ENCODE data around the gene PLOD3.
A peak's percentile ranks its signal among the peaks of the same experiment; 100 is the strongest.

Gene PLOD3

DNA sequence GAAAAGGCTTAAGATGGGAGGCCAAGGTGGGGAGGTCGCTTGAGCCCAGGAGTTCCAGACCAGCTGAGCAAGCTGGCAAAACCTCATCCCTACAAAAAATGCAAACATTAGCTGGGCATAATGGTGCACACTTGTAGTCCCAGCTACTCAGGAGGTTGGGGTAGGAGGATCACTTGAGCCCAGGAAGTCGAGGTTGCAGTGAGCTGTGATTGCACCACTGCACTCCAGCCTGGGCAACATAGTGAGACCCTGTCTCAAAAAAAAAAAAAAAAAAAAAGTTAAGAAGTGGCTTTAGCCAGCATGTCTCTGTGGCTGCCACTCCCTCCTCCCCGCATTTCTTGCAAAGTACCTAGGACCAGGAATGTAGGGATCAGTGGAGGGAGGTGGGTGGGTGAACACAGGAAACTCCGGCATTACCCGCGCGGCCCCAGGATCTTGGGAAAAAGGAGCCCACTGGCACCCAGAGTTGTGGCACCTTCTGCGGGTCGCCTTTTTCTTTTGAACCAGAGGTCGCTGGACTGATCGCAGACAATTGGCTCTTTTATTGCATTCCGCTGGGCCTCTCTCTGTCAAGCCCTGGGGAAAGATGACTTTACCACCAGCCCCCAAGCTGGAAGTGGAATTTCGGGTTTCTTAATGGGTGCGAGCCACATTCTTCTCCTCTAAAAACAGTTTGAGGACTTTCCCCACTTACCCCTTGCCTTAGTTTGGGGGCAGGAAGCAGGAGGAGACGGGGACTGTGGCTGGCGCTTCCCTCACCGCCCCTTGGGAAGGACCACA lies 55.5 kb downstream of the PLOD3 start:
- ATAC-seq = no peak
- TF ChIP-seq POU6F1 (CRISPR knock-in tag; IDR thresholded peaks at IDR 0.05; ENCODE audit: borderline replicate concordance, low read depth) (no peak), TCF4 (CRISPR knock-in tag; IDR thresholded peaks at IDR 0.05; ENCODE audit: borderline replicate concordance) (no peak), OSR1 (CRISPR knock-in tag; IDR thresholded peaks at IDR 0.05) (no peak), ZNF8 (CRISPR knock-in tag; IDR thresholded peaks at IDR 0.05) (no peak), ZC3H10 (CRISPR knock-in tag; IDR thresholded peaks at IDR 0.05) (no peak), ZFP3 (CRISPR knock-in tag; IDR thresholded peaks at IDR 0.05) (peak; percentile 80; the same call in 1 of the 2 replicates)

DNA sequence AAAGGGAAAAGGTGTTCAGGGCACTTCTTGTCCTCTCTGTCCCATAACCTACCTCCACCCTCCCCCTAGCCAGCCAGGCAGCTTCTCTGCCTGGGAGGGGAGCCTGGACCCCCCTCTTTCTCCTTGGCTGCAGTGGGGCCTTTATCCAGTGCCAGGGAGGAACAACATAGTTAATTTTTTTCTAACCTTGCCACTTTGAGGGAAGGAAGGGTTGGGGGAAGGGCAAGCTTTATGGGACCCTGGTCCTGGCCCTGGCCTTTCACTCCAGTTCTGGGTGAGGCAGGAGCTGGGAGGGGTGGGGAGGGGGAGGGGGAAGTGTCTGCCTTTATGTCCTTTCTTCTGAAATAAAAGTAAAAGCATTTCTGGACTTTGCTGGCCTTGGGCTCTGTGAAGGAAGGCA lies 56.5 kb downstream of the PLOD3 start:
- ATAC-seq = no peak

GRCh38 chr7:101159696-101160674 lies 57.4 kb downstream of the PLOD3 start:
- ATAC-seq = peak; percentile 70
- TF ChIP-seq CSDC2 (CRISPR knock-in tag; IDR thresholded peaks at IDR 0.05) (no peak), ZFP3 (CRISPR knock-in tag; IDR thresholded peaks at IDR 0.05) (peak; percentile 26; the same call in 1 of the 2 replicates), BACH2 (CRISPR knock-in tag; IDR thresholded peaks at IDR 0.05; ENCODE audit: borderline replicate concordance) (no peak), ZNF565 (CRISPR knock-in tag; conservative IDR thresholded peaks at IDR 0.05; ENCODE audit: low read depth) (no peak), GLIS3 (CRISPR knock-in tag; IDR thresholded peaks at IDR 0.05) (no peak)

More for the DNA sequence above, 56.5 kb downstream of the PLOD3 start:
- TF ChIP-seq ZNF70 (CRISPR knock-in tag; IDR thresholded peaks at IDR 0.05) = no peak
- no peak for TF ChIP-seq PATZ1 (CRISPR knock-in tag; IDR thresholded peaks at IDR 0.05; ENCODE audit: borderline replicate concordance)
- no peak for TF ChIP-seq TOX (CRISPR knock-in tag; IDR thresholded peaks at IDR 0.05; ENCODE audit: borderline replicate concordance)
- TF ChIP-seq CSDC2 (CRISPR knock-in tag; IDR thresholded peaks at IDR 0.05) = no peak
- no peak for TF ChIP-seq TCF4 (CRISPR knock-in tag; IDR thresholded peaks at IDR 0.05; ENCODE audit: borderline replicate concordance)

GRCh38 chr7:101156866-101157589 lies 60.4 kb downstream of the PLOD3 start:
- TF ChIP-seq, protein P1, sequence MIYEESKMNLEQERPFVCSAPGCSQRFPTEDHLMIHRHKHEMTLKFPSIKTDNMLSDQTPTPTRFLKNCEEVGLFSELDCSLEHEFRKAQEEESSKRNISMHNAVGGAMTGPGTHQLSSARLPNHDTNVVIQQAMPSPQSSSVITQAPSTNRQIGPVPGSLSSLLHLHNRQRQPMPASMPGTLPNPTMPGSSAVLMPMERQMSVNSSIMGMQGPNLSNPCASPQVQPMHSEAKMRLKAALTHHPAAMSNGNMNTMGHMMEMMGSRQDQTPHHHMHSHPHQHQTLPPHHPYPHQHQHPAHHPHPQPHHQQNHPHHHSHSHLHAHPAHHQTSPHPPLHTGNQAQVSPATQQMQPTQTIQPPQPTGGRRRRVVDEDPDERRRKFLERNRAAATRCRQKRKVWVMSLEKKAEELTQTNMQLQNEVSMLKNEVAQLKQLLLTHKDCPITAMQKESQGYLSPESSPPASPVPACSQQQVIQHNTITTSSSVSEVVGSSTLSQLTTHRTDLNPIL (CRISPR knock-in tag; IDR thresholded peaks at IDR 0.05; ENCODE audit: low read depth) = no peak
- TF ChIP-seq ZNF565 (CRISPR knock-in tag; conservative IDR thresholded peaks at IDR 0.05; ENCODE audit: low read depth) (no peak), ZFP3 (CRISPR knock-in tag; IDR thresholded peaks at IDR 0.05) (no peak), PPARA (CRISPR knock-in tag; IDR thresholded peaks at IDR 0.05; ENCODE audit: borderline replicate concordance) (no peak), ZC3H10 (CRISPR knock-in tag; IDR thresholded peaks at IDR 0.05) (no peak), SNAI2 (CRISPR knock-in tag; IDR thresholded peaks at IDR 0.05) (no peak), ZNF8 (CRISPR knock-in tag; IDR thresholded peaks at IDR 0.05) (no peak), OSR1 (CRISPR knock-in tag; IDR thresholded peaks at IDR 0.05) (no peak), ESRRG (CRISPR knock-in tag; IDR thresholded peaks at IDR 0.05) (no peak), POU6F1 (CRISPR knock-in tag; IDR thresholded peaks at IDR 0.05; ENCODE audit: borderline replicate concordance, low read depth) (no peak), TCF4 (CRISPR knock-in tag; IDR thresholded peaks at IDR 0.05; ENCODE audit: borderline replicate concordance) (no peak), GLIS3 (CRISPR knock-in tag; IDR thresholded peaks at IDR 0.05) (no peak), ISL1 (CRISPR knock-in tag; IDR thresholded peaks at IDR 0.05) (no peak), ZFP30 (CRISPR knock-in tag; IDR thresholded peaks at IDR 0.05) (no peak), CSDC2 (CRISPR knock-in tag; IDR thresholded peaks at IDR 0.05) (no peak)
- ATAC-seq = no peak
